SK-N-SH (cell line): ENCODE measurements around the gene CCDC69. TPM values are rescaled to one million over a fixed set of nuclear protein-coding genes. Genes with fewer than 3 reads are reported as not detected.

Experiments
- CTCF ChIA-PET: fragments of 300-600, 350-600 bp; formaldehyde crosslinking; extraction: SDS; loops from one replicate; lab custom pipeline; 2021; lab: Yijun Ruan, JAX
- POLR2A ChIA-PET: fragments of 350-600 bp; sonication (Branson Sonifier 250); formaldehyde crosslinking; extraction: SDS; loops from one replicate; lab custom pipeline; 2020; ENCODE audit warnings: antibody characterized with exemption, inconsistent platforms; lab: Yijun Ruan, JAX
- DNase-seq: peaks from one replicate; pipeline ENCODE4 v3.0.0; 2012
- H2AFZ ChIP-seq: fragments of 200-600 bp; sonication (generic); 2 replicates; pipeline ENCODE4 v1.8.1; 2016; ENCODE audit warnings: antibody characterized with exemption, mild to moderate bottlenecking, low read depth
- H3F3A ChIP-seq: fragments of 200-600 bp; sonication (generic); replicated peaks from 2 replicates; pipeline ENCODE3; 2016; ENCODE audit warnings: antibody characterized with exemption, mild to moderate bottlenecking; ENCODE audit not compliant: insufficient read depth
- H3K27ac ChIP-seq, 2 experiments: fragments of 200-500 bp in 1 of 2; fragments of 200-600 bp in 1 of 2; sonication (Bioruptor generic) in 1 of 2; sonication (generic), shearing (Covaris generic) in 1 of 2; 2 replicates each; pipeline versions ENCODE4 v1.5.1 to v1.6.1; 2014 to 2016; ENCODE audit warnings: low read depth in 2 of 2, inconsistent platforms in 1 of 2, low read length in 1 of 2, mild to moderate bottlenecking in 1 of 2, mixed read lengths in 1 of 2
- H3K27me3 ChIP-seq: fragments of 200-600 bp; sonication (generic), shearing (Covaris generic); 2 replicates; pipeline ENCODE4 v1.6.1; 2016; ENCODE audit warnings: mixed run types; ENCODE audit not compliant: insufficient read depth
- H3K36me3 ChIP-seq, 2 experiments: fragments of 200-500 bp in 1 of 2; fragments of 200-600 bp in 1 of 2; sonication (Bioruptor generic) in 1 of 2; sonication (generic) in 1 of 2; replicated peaks in 1 of 2; 2 replicates each; pipeline versions ENCODE3 to v1.5.1; 2014 to 2016; ENCODE audit warnings: low read length in 1 of 2, mild to moderate bottlenecking in 1 of 2; ENCODE audit not compliant: insufficient read depth in 2 of 2, control insufficient read depth in 1 of 2
- H3K4me1 ChIP-seq, 2 experiments: fragments of 200-500 bp in 1 of 2; fragments of 200-600 bp in 1 of 2; sonication (Bioruptor generic) in 1 of 2; sonication (generic), shearing (Covaris generic) in 1 of 2; 2 replicates each; pipeline versions ENCODE4 v1.5.1 to v1.6.1; 2014 to 2016; ENCODE audit warnings: low read depth in 1 of 2, low read length in 1 of 2, mixed run types in 1 of 2; ENCODE audit not compliant: insufficient read depth in 2 of 2, control insufficient read depth in 1 of 2
- H3K4me2 ChIP-seq: fragments of 200-600 bp; sonication (generic), shearing (Covaris generic); 2 replicates; pipeline ENCODE4 v1.6.1; 2017; ENCODE audit warnings: mixed run types
- H3K4me3 ChIP-seq, 2 experiments: fragments of 200-500 bp in 1 of 2; fragments of 200-600 bp in 1 of 2; sonication (Bioruptor generic) in 1 of 2; sonication (generic), shearing (Covaris generic) in 1 of 2; 2 replicates each; pipeline versions ENCODE4 v1.5.1 to v1.8.1; 2014 to 2016; ENCODE audit warnings: low read depth in 2 of 2, inconsistent platforms in 1 of 2, low read length in 1 of 2, mild to moderate bottlenecking in 1 of 2, mixed read lengths in 1 of 2, moderate library complexity in 1 of 2
- H3K79me2 ChIP-seq: fragments of 200-600 bp; sonication (generic); 2 replicates; pipeline ENCODE4 v1.8.1; 2017; ENCODE audit warnings: mild to moderate bottlenecking; ENCODE audit not compliant: insufficient read depth
- H3K9ac ChIP-seq: fragments of 200-600 bp; sonication (generic); 2 replicates; pipeline ENCODE4 v1.6.1; 2017; ENCODE audit warnings: mixed run types
- H3K9me2 ChIP-seq: fragments of 200-600 bp; sonication (generic); 2 replicates; pipeline ENCODE4 v1.6.1; 2017; ENCODE audit warnings: mixed run types
- H3K9me3 ChIP-seq: fragments of 200-600 bp; sonication (generic); 2 replicates; pipeline ENCODE4 v1.6.1; 2017; ENCODE audit warnings: mixed run types, mild to moderate bottlenecking, moderate library complexity
- H4K20me1 ChIP-seq: fragments of 200-600 bp; sonication (generic); 2 replicates; pipeline ENCODE4 v1.6.1; 2017; ENCODE audit warnings: mild to moderate bottlenecking, mixed run types; ENCODE audit not compliant: insufficient read depth
- EP300 ChIP-seq, 2 experiments: IDR thresholded peaks; 2 replicates each; pipeline versions ENCODE4 v1.4.0 to v1.6.1; 2012; ENCODE audit warnings: borderline replicate concordance in 1 of 2, low read depth in 1 of 2, low read length in 1 of 2
- EZH2phosphoT487 ChIP-seq: fragments of 200-600 bp; sonication (generic); IDR thresholded peaks from 2 replicates; pipeline ENCODE4 v1.6.1; 2017; ENCODE audit warnings: low read depth, mixed run types, mild to moderate bottlenecking, antibody characterized with exemption, moderate library complexity, borderline replicate concordance
- IRF3 ChIP-seq: fragments of 150-350 bp; IDR thresholded peaks from 2 replicates; pipeline ENCODE4 v1.6.1; 2016; ENCODE audit warnings: mild to moderate bottlenecking, low read depth, low read length
- JUND ChIP-seq: IDR thresholded peaks from 2 replicates; pipeline ENCODE4 v1.4.0; 2012
- MEF2A ChIP-seq: IDR thresholded peaks from 2 replicates; pipeline ENCODE4 v1.4.0; 2012; ENCODE audit warnings: low read depth, borderline replicate concordance
- MXI1 ChIP-seq: IDR thresholded peaks from 2 replicates; pipeline ENCODE4 v1.6.1; 2012; ENCODE audit warnings: mild to moderate bottlenecking, low read depth, low read length, improper control_type of control experiment
- NFIC ChIP-seq: IDR thresholded peaks from 2 replicates; pipeline ENCODE4 v1.4.0; 2012; ENCODE audit warnings: borderline replicate concordance
- NRF1 ChIP-seq: IDR thresholded peaks from 2 replicates; pipeline ENCODE4 v1.6.1; 2012; ENCODE audit warnings: low read depth, mild to moderate bottlenecking, low read length
- PBX3 ChIP-seq: IDR thresholded peaks from 2 replicates; pipeline ENCODE4; 2012
- POLR2AphosphoS5 ChIP-seq: IDR thresholded peaks from 2 replicates; pipeline ENCODE4 v1.6.1; 2012; ENCODE audit warnings: low read depth, low read length
- RCOR1 ChIP-seq: fragments of 150-350 bp; IDR thresholded peaks from 2 replicates; pipeline ENCODE4 v1.6.1; 2017; ENCODE audit warnings: antibody characterized with exemption, low read length
- REST ChIP-seq: IDR thresholded peaks from 2 replicates; pipeline ENCODE4 v1.6.1; 2012; ENCODE audit warnings: mild to moderate bottlenecking, low read depth, low read length, moderate library complexity
- RFX5 ChIP-seq: IDR thresholded peaks from 2 replicates; pipeline ENCODE4 v1.6.1; 2012; ENCODE audit warnings: mild to moderate bottlenecking, improper control_type of control experiment, low read length
- RXRA ChIP-seq: IDR thresholded peaks from 2 replicates; pipeline ENCODE4 v1.4.0; 2012; ENCODE audit warnings: low read depth, mild to moderate bottlenecking, borderline replicate concordance
- SIN3A ChIP-seq: IDR thresholded peaks from 2 replicates; pipeline ENCODE4 v1.6.1; 2012; ENCODE audit warnings: low read depth, mild to moderate bottlenecking, low read length, moderate library complexity, borderline replicate concordance
- SMC3 ChIP-seq: IDR thresholded peaks from 2 replicates; pipeline ENCODE4 v1.6.1; 2012; ENCODE audit warnings: low read depth, low read length, improper control_type of control experiment
- TAF1 ChIP-seq: IDR thresholded peaks from 2 replicates; pipeline ENCODE4 v1.6.1; 2012; ENCODE audit warnings: low read depth, mild to moderate bottlenecking, low read length, moderate library complexity, borderline replicate concordance
- TCF12 ChIP-seq: IDR thresholded peaks from 2 replicates; pipeline ENCODE4 v1.4.0; 2012
- USF1 ChIP-seq: IDR thresholded peaks from 2 replicates; pipeline ENCODE4 v1.4.0; 2012; ENCODE audit warnings: low read depth, borderline replicate concordance
- ZBTB33 ChIP-seq: IDR thresholded peaks from 2 replicates; pipeline ENCODE4 v1.4.0; 2012; ENCODE audit warnings: low read depth, borderline replicate concordance
- WGBS: methylation state at CpG from one replicate; pipeline ENCODE4 v1.1.6; 2017; ENCODE audit warnings: low lambda C conversion rate; 5-methylcytosine and 5-hydroxymethylcytosine counted together
- polyA plus RNA-seq, 3 experiments: library from polyadenylated mRNA; depleted of rRNA; stranded (reverse); fragments of >200 nt; gene quantifications; 2 replicates each; pipeline ENCODE4 v1.2.3, GENCODE V29; 2012

The CCDC69 gene
- polyA plus RNA-seq, 1 of the 3 experiments (the other 2 are of a cell fraction) = 0.38 TPM

- Histone ChIP-seq H3K36me3 (no peaks in the 10 kb centered on the region), H3K9me2 (no peaks in the 10 kb centered on the region), H3K9ac (no peak overlapping the region), H3K4me2 (no peak overlapping the region), H3F3A (no peaks in the 10 kb centered on the region), H3K27ac (no peak overlapping the region), H4K20me1 (peaks cover 9% of the 10 kb centered on the region; the same call in 1 of the 2 replicates), H3K9me3 (no peaks in the 10 kb centered on the region), H3K4me1 (peaks cover 31 to 48% of the 10 kb centered on the region in 2 experiments; a peak in 2 of 4 replicates), H3K4me3 (no peak overlapping the region), H3K27me3 (no peaks in the 10 kb centered on the region), H2AFZ (no peak overlapping the region), H3K79me2 (peaks cover 59% of the 10 kb centered on the region)
- POLR2A ChIA-PET = no interaction called here
- TF ChIP-seq IRF3 (no peak), NRF1 (no peak), TCF12 (no peak), RFX5 (no peak), SMC3 (no peak), USF1 (no peak), PBX3 (no peak), EP300 (IDR thresholded peaks at IDR 0.05; ENCODE audit: borderline replicate concordance in 1 of 2, low read depth in 1 of 2, low read length in 1 of 2) (no peak), RCOR1 (no peak), MEF2A (no peak), SIN3A (no peak), POLR2AphosphoS5 (no peak), MXI1 (no peak), RXRA (no peak), EZH2phosphoT487 (no peak), ZBTB33 (no peak), REST (no peak), TAF1 (no peak), NFIC (no peak), JUND (no peak)
- no peak for DNase-seq
- CTCF ChIA-PET = interaction anchor here (1.4 to 4.7 kb wide), 3 partner anchors 28 to 85 kb away, joined by 4 to 24 read pairs (median 22); no protein-coding TSS in a partner anchor
- WGBS = 99% methylated on average over 3 of the region's 3 CpGs
These were observed 70.1 kb downstream of the CCDC69 start for GRCh38 chr5:151153766-151154272.
